ENCODE data around the gene CXADR. TPM values are rescaled to one million over a fixed set of nuclear protein-coding genes. Genes with fewer than 3 reads are reported as not detected.

The CXADR gene
- total RNA-seq, 1 donor from 2014 or later, result 22.1 TPM

GRCh38 chr21:17491716-17492414 lies 21.0 kb upstream of the CXADR start:
- TF ChIP-seq CTCF (conservative IDR thresholded peaks at IDR 0.05; ENCODE audit: low read depth, low read length), result no peak
- DNase-seq (ENCODE audit: low read depth), result peak; percentile 93
- H3K4me3 ChIP-seq (ENCODE audit: low read depth, low read length), result no peak overlapping the region

- DNase-seq (ENCODE audit: low read depth), result peak; percentile 57
- TF ChIP-seq CTCF (conservative IDR thresholded peaks at IDR 0.05; ENCODE audit: low read depth, low read length), result no peak
- no peak overlapping the region for H3K4me3 ChIP-seq (ENCODE audit: low read depth, low read length)
Observed at GRCh38 chr21:17492415-17493168, 20.3 kb upstream of the CXADR start.

- H3K4me3 ChIP-seq (ENCODE audit: low read depth, low read length), result no peak overlapping the region
- no peak for DNase-seq (ENCODE audit: low read depth)
- no peak for TF ChIP-seq CTCF (conservative IDR thresholded peaks at IDR 0.05; ENCODE audit: low read depth, low read length)
Observed at GRCh38 chr21:17494051-17494450, 18.8 kb upstream of the CXADR start.

- DNase-seq (ENCODE audit: low read depth), result peak; percentile 73
- TF ChIP-seq CTCF (conservative IDR thresholded peaks at IDR 0.05; ENCODE audit: low read depth, low read length), result no peak
- no peak overlapping the region for H3K4me3 ChIP-seq (ENCODE audit: low read depth, low read length)
Observed at GRCh38 chr21:17495680-17496079, 17.2 kb upstream of the CXADR start.

DNA sequence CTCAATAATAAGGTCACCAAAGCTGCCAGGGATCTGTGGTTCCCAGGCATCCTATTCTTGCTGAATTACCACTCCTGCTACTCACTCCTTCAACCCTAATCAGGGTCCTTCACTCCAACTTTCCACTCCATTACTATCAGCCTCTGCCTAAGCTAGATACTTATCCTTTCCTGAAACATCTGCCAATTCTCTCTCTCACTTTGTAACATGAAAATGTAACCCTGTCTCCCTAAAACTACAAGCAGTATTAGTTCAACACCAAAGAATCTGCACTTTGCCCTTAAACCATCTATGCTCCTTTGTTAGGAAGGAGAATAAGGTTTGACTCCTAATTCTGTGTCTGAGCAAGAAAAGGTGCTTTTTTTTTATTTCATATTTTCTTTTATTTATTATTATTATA lies 15.5 kb upstream of the CXADR start:
- DNase-seq (ENCODE audit: low read depth), result no peak
- no peak overlapping the region for H3K4me3 ChIP-seq (ENCODE audit: low read depth, low read length)
- TF ChIP-seq CTCF (conservative IDR thresholded peaks at IDR 0.05; ENCODE audit: low read depth, low read length), result no peak

DNA sequence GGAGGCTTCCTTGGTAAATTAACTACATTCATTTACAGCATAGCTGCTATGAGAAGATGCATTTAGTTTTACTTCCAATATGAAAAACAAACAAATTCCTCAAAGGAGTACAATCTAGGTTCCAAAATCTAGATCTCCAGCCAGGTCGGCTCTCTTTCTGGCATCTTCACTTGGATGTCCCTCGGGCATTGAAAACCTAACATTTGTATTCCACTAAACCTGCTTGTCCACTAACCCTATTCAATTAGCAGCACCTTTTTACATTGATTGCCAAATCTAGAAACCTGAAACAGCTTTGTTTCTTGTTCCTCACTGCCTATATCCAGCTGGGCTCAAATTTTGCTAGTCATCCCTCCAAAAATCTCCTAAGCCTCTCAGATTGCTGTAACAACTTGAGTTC lies 14.3 kb upstream of the CXADR start:
- no peak for DNase-seq (ENCODE audit: low read depth)
- no peak overlapping the region for H3K4me3 ChIP-seq (ENCODE audit: low read depth, low read length)
- no peak for TF ChIP-seq CTCF (conservative IDR thresholded peaks at IDR 0.05; ENCODE audit: low read depth, low read length)

Data from epithelial cell of proximal tubule (primary cell).